OCI-LY3 (cell line): ENCODE data around the gene C8A.

ENCODE experiments used
- H2AFZ ChIP-seq: fragments of 200-600, 300-600 bp; shearing (Covaris generic); 2 replicates; pipeline ENCODE4 v1.6.0; 2014; ENCODE audit warnings: antibody characterized with exemption, low read depth, low read length
- H3K27ac ChIP-seq: fragments of 200-600, 300-600 bp; sonication (generic); 2 replicates; pipeline ENCODE4 v1.5.1; 2014; ENCODE audit warnings: mild to moderate bottlenecking, low read length, moderate library complexity, mixed read lengths
- H3K27me3 ChIP-seq: fragments of 200-600, 300-600 bp; sonication (generic); 2 replicates; pipeline ENCODE4 v1.6.1; 2014; ENCODE audit warnings: low read depth, low read length, mixed read lengths
- H3K36me3 ChIP-seq: fragments of 200-600, 300-600 bp; sonication (generic); replicated peaks from 2 replicates; pipeline ENCODE3; 2014; ENCODE audit warnings: low read depth, low read length, mixed read lengths
- H3K4me1 ChIP-seq: fragments of 300-600, 200-600 bp; sonication (generic); 2 replicates; pipeline ENCODE4 v1.6.1; 2014; ENCODE audit warnings: low read length, mixed read lengths
- H3K4me2 ChIP-seq: fragments of 200-600, 300-600 bp; sonication (generic); 2 replicates; pipeline ENCODE4 v1.6.1; 2014; ENCODE audit warnings: low read length, mixed read lengths
- H3K4me3 ChIP-seq: fragments of 300-600, 200-600 bp; sonication (generic); 2 replicates; pipeline ENCODE4 v1.5.1; 2014; ENCODE audit warnings: antibody characterized with exemption, mild to moderate bottlenecking, low read length, moderate library complexity
- H3K79me2 ChIP-seq: fragments of 300-600, 200-600 bp; shearing (Covaris generic); 2 replicates; pipeline ENCODE4 v1.6.1; 2014; ENCODE audit warnings: mild to moderate bottlenecking, low read length, mixed read lengths
- H3K9ac ChIP-seq: fragments of 300-600, 200-600 bp; shearing (Covaris generic); 2 replicates; pipeline ENCODE4 v1.6.0; 2014; ENCODE audit warnings: mild to moderate bottlenecking, low read length, moderate library complexity
- H3K9me3 ChIP-seq: fragments of 200-600, 300-600 bp; shearing (Covaris generic); 2 replicates; pipeline ENCODE4 v1.6.1; 2014; ENCODE audit warnings: low read length, mixed read lengths; ENCODE audit not compliant: insufficient read depth
- H4K20me1 ChIP-seq: fragments of 200-600, 300-600 bp; sonication (generic); 2 replicates; pipeline ENCODE4 v1.6.1; 2016; ENCODE audit warnings: low read length, mixed read lengths; ENCODE audit not compliant: insufficient read depth
- EZH2phosphoT487 ChIP-seq: fragments of 200-600 bp; shearing (Covaris generic); IDR thresholded peaks from 2 replicates; pipeline ENCODE4 v1.6.1; 2018; ENCODE audit warnings: antibody characterized with exemption, mixed run types, low read depth
- TF ChIP-seq, protein P1 (sequence below): fragments of 200-600, 300-600 bp; sonication (generic); IDR thresholded peaks from 2 replicates; pipeline ENCODE4 v1.5.1; 2014; ENCODE audit warnings: antibody characterized with exemption, low read length, low read depth

The C8A gene

DNA sequence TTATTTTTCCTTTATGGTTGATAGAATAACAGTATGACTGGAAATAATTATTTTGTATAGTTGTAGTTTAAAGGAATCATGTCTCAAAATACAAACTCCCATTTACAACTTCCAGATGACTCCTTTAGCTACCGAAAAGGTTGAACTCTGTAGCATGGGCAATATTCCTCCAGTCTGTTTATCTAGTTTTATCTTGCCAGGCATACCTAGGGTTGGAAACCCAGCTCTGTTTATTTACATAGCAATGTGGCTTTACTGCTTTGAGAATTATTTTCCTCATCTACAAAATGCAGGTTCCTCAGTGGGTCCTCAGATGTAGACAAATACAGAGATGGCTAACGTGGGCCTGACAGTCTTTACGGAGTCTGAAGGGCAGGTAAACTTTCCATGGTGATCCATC is 51.1 kb downstream of the C8A start:
- Histone ChIP-seq H3K4me1 (no peaks in the 10 kb centered on the region), H3K27ac (no peak overlapping the region), H3K36me3 (no peaks in the 10 kb centered on the region), H3K4me3 (no peak overlapping the region), H3K9me3 (no peaks in the 10 kb centered on the region), H3K27me3 (no peaks in the 10 kb centered on the region), H2AFZ (no peak overlapping the region), H4K20me1 (no peaks in the 10 kb centered on the region), H3K79me2 (no peaks in the 10 kb centered on the region), H3K4me2 (no peak overlapping the region), H3K9ac (no peak overlapping the region)
- TF ChIP-seq EZH2phosphoT487 = no peak
- TF ChIP-seq, protein P1, sequence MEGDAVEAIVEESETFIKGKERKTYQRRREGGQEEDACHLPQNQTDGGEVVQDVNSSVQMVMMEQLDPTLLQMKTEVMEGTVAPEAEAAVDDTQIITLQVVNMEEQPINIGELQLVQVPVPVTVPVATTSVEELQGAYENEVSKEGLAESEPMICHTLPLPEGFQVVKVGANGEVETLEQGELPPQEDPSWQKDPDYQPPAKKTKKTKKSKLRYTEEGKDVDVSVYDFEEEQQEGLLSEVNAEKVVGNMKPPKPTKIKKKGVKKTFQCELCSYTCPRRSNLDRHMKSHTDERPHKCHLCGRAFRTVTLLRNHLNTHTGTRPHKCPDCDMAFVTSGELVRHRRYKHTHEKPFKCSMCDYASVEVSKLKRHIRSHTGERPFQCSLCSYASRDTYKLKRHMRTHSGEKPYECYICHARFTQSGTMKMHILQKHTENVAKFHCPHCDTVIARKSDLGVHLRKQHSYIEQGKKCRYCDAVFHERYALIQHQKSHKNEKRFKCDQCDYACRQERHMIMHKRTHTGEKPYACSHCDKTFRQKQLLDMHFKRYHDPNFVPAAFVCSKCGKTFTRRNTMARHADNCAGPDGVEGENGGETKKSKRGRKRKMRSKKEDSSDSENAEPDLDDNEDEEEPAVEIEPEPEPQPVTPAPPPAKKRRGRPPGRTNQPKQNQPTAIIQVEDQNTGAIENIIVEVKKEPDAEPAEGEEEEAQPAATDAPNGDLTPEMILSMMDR = no peak

GRCh38 chr1:56908619-56909221 is 54.1 kb downstream of the C8A start:
- TF ChIP-seq, protein P1 = no peak
- no peak for TF ChIP-seq EZH2phosphoT487
- no peaks in the 10 kb centered on the region for H3K4me1 ChIP-seq
- no peaks in the 10 kb centered on the region for H3K9me3 ChIP-seq
- no peaks in the 10 kb centered on the region for H4K20me1 ChIP-seq
- no peak overlapping the region for H2AFZ ChIP-seq
- H3K79me2 ChIP-seq = no peaks in the 10 kb centered on the region
- no peaks in the 10 kb centered on the region for H3K27me3 ChIP-seq
- H3K4me3 ChIP-seq = no peak overlapping the region
- H3K4me2 ChIP-seq = no peak overlapping the region
- no peak overlapping the region for H3K9ac ChIP-seq
- no peak overlapping the region for H3K27ac ChIP-seq
- no peaks in the 10 kb centered on the region for H3K36me3 ChIP-seq

DNA sequence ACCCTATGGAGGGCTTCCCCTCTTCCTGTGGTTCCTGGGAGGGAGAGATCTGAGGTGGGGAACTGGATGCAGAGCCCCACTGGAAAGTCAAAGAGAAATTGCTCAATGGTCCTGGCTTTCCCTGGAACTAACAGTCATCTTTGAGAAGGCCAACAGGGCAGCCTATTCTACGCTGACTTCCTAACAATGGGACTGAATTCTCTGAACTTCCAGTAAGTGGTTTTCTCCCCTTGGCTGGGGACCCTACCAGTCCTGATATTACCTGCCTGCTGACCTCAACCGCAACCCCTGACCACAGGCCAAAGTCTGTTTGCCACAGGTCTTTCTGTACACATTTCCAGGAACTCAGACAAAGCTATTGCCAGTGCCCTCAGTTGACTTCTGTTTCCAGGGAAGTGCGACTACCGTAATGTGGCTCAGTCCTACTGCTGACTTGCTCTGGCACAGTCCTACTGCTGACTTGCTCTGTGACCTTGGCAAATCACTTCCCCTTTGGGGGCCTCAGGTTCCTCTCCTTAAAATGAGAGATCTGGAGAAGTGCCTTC is 55.9 kb downstream of the C8A start:
- H2AFZ ChIP-seq = no peak overlapping the region
- H3K27me3 ChIP-seq = no peaks in the 10 kb centered on the region
- H3K9me3 ChIP-seq = no peaks in the 10 kb centered on the region
- no peaks in the 10 kb centered on the region for H4K20me1 ChIP-seq
- TF ChIP-seq EZH2phosphoT487 = no peak
- TF ChIP-seq, protein P1 = no peak
- no peaks in the 10 kb centered on the region for H3K36me3 ChIP-seq
- H3K4me3 ChIP-seq = no peak overlapping the region
- H3K4me1 ChIP-seq = no peaks in the 10 kb centered on the region
- H3K4me2 ChIP-seq = no peak overlapping the region
- H3K9ac ChIP-seq = no peak overlapping the region
- no peaks in the 10 kb centered on the region for H3K79me2 ChIP-seq
- no peak overlapping the region for H3K27ac ChIP-seq

DNA sequence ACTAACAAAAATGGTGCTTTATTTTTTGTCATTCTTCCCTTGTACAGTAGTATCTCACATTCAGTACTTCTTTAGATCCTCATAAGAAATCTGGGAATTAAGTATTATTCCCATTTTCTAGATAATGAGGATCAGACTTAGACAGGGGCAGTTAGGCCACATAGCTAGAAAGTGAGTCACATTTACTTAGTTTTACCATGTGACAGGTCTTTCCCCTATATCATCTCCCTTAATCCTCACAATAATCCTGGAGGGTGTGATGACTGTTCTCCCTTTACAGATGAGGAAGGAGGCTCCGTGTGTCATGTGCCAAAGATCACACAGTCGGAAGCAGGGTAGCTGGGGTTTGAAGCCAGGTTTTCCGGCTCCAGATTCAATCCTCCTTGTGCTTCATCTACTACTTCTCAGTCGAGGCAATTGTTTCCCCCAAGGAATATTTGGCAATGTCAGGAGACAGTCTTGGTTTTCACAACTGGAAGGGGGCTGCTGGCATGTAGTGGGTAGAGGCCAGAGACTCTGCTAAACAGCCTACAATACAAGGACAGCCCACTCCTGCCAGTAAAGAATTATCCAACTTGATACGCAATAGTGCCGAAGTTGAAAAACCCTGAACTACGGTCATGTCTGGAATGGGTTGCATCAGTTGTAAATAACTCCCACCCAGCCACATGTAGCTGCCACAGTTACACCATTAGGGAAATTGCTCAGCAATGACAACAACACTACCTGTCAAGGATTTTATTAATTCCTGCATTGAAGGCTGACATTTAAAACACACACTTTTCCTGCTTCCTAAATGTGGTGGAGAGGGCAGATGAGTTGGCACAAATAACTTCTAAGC is 56.7 kb downstream of the C8A start:
- no peak for TF ChIP-seq EZH2phosphoT487
- TF ChIP-seq, protein P1 = no peak
- Histone ChIP-seq H3K27me3 (no peaks in the 10 kb centered on the region), H3K4me3 (no peak overlapping the region), H2AFZ (no peak overlapping the region), H3K9me3 (no peaks in the 10 kb centered on the region), H3K4me1 (no peaks in the 10 kb centered on the region), H3K27ac (no peak overlapping the region), H3K36me3 (no peaks in the 10 kb centered on the region), H3K4me2 (no peak overlapping the region), H4K20me1 (no peaks in the 10 kb centered on the region), H3K9ac (no peak overlapping the region), H3K79me2 (no peaks in the 10 kb centered on the region)
